Neutrophil (primary cell): ENCODE data around the gene ARF1.

Experiments used
- H3K27ac ChIP-seq: fragments of 200-600 bp; sonication (generic); 2 replicates; pipeline ENCODE4 v1.5.1; 2016; ENCODE audit warnings: mild to moderate bottlenecking, moderate library complexity
- H3K27me3 ChIP-seq: fragments of 200-600 bp; sonication (generic); 2 replicates; pipeline ENCODE4 v1.6.0; 2016; ENCODE audit warnings: mild to moderate bottlenecking
- H3K36me3 ChIP-seq: fragments of 200-600 bp; sonication (generic); 2 replicates; pipeline ENCODE4 v1.5.1; 2017
- H3K4me1 ChIP-seq, 2 experiments: fragments of 200-600 bp in 1 of 2; sonication (generic) in 1 of 2; 1 replicate in 1 of 2; 2 replicates in 1 of 2; pipeline versions ENCODE4 v1.5.1 to v1.6.1; 2013 to 2016; ENCODE audit warnings: low read depth in 1 of 2, low read length in 1 of 2, mild to moderate bottlenecking in 1 of 2, moderate library complexity in 1 of 2; ENCODE audit not compliant: control insufficient read depth in 1 of 2, insufficient read depth in 1 of 2
- H3K4me3 ChIP-seq, 2 experiments: fragments of 200-600 bp in 1 of 2; sonication (generic) in 1 of 2; 1 replicate in 1 of 2; 2 replicates in 1 of 2; pipeline ENCODE4 v1.5.1; 2013 to 2016; ENCODE audit warnings: low read depth in 1 of 2, low read length in 1 of 2, mild to moderate bottlenecking in 1 of 2, moderate library complexity in 1 of 2
- H3K9me3 ChIP-seq: fragments of 200-600 bp; sonication (generic); 2 replicates; pipeline ENCODE4 v1.5.1; 2016
- TF ChIP-seq, protein P1 (sequence below): fragments of 200-600 bp; sonication (generic); IDR thresholded peaks from 2 replicates; pipeline ENCODE4 v1.5.1; 2016; ENCODE audit warnings: antibody characterized with exemption

The ARF1 gene

DNA sequence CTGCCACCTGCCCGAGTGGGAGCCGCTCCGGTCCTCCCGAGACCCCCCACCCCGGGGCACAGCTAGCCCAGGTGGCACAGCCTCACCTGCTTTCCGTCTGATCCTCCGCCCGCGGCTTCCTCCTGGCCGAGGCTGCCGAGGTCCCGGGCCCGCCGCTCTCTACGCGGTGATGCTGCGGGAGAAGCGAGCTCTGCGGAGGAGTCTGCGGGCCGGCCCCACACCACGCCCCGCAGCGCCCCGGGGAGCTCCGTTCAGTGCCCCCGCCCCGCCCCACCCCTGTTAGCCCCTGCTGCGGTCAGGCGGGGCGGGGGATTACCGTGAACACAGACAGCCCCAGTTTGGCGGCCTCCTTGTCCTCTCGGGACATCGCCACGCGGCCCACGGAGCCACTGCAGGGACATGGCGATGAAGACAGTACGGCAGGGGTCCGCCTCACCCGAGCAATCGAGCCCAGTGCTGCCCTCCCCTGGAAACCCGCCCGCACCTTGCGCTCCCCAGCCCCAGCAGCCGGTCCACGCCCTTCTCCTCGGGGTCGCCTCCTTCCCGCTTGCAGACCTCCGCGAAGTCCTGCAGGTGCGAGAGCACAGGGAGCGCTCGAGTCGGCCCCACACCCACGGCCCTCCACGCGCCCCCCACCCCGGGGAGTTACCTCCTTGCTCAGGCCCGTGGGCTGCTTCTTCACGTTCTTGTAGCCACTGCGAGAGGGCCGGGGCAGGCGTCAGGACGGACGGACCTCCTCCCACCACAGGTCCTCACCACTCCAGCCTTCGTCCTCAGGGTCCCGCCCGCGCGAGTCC, 19.7 kb downstream of the ARF1 start:
- TF ChIP-seq, protein P1, sequence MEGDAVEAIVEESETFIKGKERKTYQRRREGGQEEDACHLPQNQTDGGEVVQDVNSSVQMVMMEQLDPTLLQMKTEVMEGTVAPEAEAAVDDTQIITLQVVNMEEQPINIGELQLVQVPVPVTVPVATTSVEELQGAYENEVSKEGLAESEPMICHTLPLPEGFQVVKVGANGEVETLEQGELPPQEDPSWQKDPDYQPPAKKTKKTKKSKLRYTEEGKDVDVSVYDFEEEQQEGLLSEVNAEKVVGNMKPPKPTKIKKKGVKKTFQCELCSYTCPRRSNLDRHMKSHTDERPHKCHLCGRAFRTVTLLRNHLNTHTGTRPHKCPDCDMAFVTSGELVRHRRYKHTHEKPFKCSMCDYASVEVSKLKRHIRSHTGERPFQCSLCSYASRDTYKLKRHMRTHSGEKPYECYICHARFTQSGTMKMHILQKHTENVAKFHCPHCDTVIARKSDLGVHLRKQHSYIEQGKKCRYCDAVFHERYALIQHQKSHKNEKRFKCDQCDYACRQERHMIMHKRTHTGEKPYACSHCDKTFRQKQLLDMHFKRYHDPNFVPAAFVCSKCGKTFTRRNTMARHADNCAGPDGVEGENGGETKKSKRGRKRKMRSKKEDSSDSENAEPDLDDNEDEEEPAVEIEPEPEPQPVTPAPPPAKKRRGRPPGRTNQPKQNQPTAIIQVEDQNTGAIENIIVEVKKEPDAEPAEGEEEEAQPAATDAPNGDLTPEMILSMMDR, result peak; percentile 5
- Histone ChIP-seq H3K27ac (peak overlapping the region; percentile 93), H3K36me3 (peaks cover 46% of the 10 kb centered on the region), H3K4me1 (peaks cover 29 to 35% of the 10 kb centered on the region in 2 experiments), H3K27me3 (no peaks in the 10 kb centered on the region), H3K9me3 (no peaks in the 10 kb centered on the region), H3K4me3 (peak overlapping the region; percentile 92 to 97)

DNA sequence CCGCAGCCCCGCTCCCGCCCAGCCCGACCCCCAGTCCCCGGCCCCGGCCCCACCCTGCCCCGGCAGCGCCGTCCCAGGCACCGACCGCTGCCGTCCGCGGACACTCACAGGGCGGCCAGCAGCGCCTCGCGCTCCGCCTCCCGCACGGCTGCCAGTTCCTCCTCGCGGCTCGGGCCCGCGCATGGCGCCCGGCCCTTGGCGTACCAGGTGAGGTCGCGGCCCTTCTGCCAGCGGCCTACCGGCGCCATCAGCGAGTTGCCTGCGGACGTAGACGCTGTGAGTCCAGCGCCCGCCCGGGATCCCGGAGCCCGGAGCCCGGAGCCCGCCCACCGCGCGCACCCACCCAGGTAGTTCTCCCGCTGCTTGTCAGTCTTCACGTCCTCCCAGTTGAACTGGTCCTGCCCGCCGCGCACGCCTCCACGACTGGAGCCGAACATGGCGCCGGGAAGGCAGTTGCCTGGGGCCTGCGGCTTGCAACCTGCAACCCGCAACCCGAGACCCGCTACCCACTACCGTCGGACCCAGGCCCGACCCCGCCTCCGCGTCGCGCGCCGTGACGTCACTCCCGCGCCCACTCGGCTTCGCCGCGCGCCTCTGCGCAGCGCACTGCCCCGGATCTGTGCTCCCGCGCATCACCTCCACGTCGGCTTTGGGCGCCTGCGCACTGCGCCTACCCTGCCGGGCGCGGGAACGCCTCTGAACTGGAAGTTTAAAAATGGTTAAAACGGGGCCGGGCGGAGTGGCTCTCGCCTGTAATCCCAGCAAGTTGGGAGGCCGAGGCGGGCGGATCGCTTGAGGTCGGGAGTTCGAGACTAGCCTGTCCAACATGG, 20.5 kb downstream of the ARF1 start, which contains the start of gene C1orf35:
Gene C1orf35, minus strand, starts transcription at position 535 of the 830 bp plus-strand sequence. Its CDS starts 98 bp downstream, at position 437.
- no peaks in the 10 kb centered on the region for H3K9me3 ChIP-seq
- H3K27ac ChIP-seq, result peak within 1 kb of the TSS; percentile 93
- TF ChIP-seq, protein P1, result no peak
- no peaks in the 10 kb centered on the region for H3K27me3 ChIP-seq
- H3K4me3 ChIP-seq, result peak within 1 kb of the TSS; percentile 92 to 97
- peaks cover 31 to 38% of the 10 kb centered on the region in 2 experiments for H3K4me1 ChIP-seq
- peaks cover 38% of the 10 kb centered on the region for H3K36me3 ChIP-seq

DNA sequence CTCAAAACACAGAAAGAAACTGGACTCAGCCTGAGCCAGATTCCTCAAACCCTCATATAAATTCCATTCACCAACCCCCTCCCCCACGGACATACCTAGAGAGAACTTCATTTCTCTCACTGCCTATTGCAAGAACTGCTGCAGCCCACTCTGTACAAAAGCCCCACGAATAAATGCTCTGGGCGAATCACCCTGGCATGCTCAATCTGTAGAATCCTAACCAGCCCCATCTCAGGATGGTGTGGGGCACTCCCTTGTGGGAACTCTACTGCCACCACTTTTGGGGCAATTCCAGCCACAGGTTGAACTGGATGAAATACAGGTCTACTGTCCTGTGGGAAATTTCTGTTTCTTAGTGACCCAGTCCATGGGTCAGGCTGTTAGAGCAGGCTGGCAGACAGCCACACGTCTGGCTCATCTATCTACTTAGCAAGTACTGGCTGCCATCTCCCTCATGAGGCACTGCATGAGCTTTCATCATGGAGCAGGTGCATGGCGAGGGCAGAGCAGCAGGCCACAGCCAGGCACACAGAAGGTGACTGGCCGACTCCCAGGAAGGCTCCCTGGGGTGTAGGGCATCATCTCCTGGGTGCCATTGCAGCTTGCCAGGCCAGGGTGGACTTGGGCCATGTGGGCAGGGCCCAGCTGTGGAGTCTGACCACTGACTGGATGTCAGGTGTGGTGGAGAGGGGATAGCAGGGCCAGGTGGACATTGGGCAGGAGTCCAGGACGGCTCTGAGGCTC, 22.2 kb downstream of the ARF1 start:
- H3K27ac ChIP-seq, result no peak overlapping the region
- H3K27me3 ChIP-seq, result no peaks in the 10 kb centered on the region
- H3K4me3 ChIP-seq, result no peak overlapping the region
- H3K36me3 ChIP-seq, result peaks cover 21% of the 10 kb centered on the region
- no peaks in the 10 kb centered on the region for H3K9me3 ChIP-seq
- TF ChIP-seq, protein P1, result no peak
- H3K4me1 ChIP-seq, result peaks cover 44 to 50% of the 10 kb centered on the region in 2 experiments

DNA sequence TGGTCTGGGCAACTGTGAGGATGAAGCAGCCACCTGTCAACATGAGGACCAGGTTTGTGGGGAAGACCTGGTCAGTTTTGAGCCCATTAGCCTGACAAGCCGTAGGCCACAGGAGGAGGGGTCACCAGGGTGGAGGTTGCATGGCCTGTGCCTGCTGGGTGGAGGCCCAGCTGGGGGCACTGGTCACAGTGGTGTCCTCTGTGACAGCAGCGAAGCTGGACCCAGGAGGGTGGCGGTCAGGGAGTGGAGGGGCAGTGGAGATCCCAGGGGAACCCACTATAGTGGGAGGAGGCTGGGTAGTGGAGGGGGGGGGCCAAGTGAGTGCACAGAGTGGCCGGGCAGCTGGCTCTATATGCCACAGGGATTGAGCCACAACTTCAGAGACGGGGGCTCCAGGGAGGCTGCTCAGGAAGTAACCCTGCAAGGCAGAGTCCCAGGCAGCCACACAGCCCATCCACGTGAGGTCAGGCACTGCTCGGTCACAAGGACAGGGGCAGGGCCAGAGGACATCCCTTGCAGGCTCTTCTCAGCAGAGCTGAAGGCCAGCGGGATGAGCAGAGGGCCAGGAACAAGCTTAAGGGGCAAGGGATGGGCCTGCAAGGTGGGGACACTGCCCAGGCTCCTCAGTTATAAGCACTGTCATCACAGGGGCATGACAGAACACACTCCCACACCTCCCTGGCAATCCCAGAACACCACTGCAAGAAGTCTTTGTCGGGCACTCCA, 22.9 kb downstream of the ARF1 start:
- no peaks in the 10 kb centered on the region for H3K27me3 ChIP-seq
- TF ChIP-seq, protein P1, result no peak
- no peak overlapping the region for H3K27ac ChIP-seq
- no peak overlapping the region for H3K4me3 ChIP-seq
- peaks cover 50 to 55% of the 10 kb centered on the region in 2 experiments for H3K4me1 ChIP-seq
- no peaks in the 10 kb centered on the region for H3K9me3 ChIP-seq
- H3K36me3 ChIP-seq, result peaks cover 14% of the 10 kb centered on the region
